ENCODE measurements around the gene DLST. TPM values are rescaled to one million over a fixed set of nuclear protein-coding genes. Genes with fewer than 3 reads are reported as not detected.

Gene DLST
- total and polyA plus RNA-seq, 5 donors from 2014 or later: 8.1 to 122 (median 11.6) TPM

- Mint-ChIP-seq H3K36me3 (no peaks in the 10 kb centered on the region), H3K27ac (no peak overlapping the region), H3K9me3 (peaks cover 0 to 2% (median 0%) of the 10 kb centered on the region in 7 donors), H3K4me1 (no peaks in the 10 kb centered on the region), H3K4me3 (no peak overlapping the region), H3K27me3 (no peaks in the 10 kb centered on the region)
- Histone ChIP-seq H3K27ac (ENCODE audit: insufficient read depth, low read length, poor library complexity, severe bottlenecking) (no peak overlapping the region), H3K9me3 (ENCODE audit: control insufficient read depth in 2 of 2, low read length in 2 of 2) (no peaks in the 10 kb centered on the region), H3K4me1 (ENCODE audit: control insufficient read depth, insufficient read depth, low read length, poor library complexity, severe bottlenecking) (no peaks in the 10 kb centered on the region), H3K27me3 (ENCODE audit: control insufficient read depth, insufficient read depth, low read length) (no peaks in the 10 kb centered on the region), H3K36me3 (ENCODE audit: control insufficient read depth, insufficient read depth, low read length) (no peaks in the 10 kb centered on the region), H3K4me3 (ENCODE audit: low read depth, low read length) (no peak overlapping the region)
- DNase-seq: no peak
- ATAC-seq (ENCODE audit: low read depth in 2 of 2): no peak
These were observed 34.1 kb downstream of the DLST start for GRCh38 chr14:74915826-74916225.

DNA sequence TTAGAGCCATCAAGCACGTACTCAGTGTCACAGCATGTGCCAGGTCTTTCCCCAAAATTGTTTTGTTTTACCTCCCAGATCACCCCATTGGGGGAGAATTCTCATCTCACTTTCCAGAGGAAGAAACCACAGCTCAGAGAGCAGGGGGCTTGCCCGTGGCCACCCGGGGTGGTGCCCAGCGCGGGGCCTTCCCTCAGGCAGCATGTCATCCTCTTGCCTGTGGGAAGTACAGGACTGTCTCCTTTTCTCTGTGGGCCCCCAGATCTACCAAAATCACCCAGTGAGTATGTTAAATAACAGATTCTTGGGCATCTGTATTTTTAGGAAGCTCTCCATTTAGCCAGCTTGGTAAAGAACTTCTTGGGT, 35.4 kb downstream of the DLST start:
- Histone ChIP-seq H3K27ac (ENCODE audit: insufficient read depth, low read length, poor library complexity, severe bottlenecking) (no peak overlapping the region), H3K4me3 (ENCODE audit: low read depth, low read length) (no peak overlapping the region), H3K36me3 (ENCODE audit: control insufficient read depth, insufficient read depth, low read length) (no peaks in the 10 kb centered on the region), H3K27me3 (ENCODE audit: control insufficient read depth, insufficient read depth, low read length) (no peaks in the 10 kb centered on the region), H3K9me3 (ENCODE audit: control insufficient read depth in 2 of 2, low read length in 2 of 2) (no peaks in the 10 kb centered on the region), H3K4me1 (ENCODE audit: control insufficient read depth, insufficient read depth, low read length, poor library complexity, severe bottlenecking) (no peaks in the 10 kb centered on the region)
- no peak overlapping the region for H3K4me3 Mint-ChIP-seq
- ATAC-seq (ENCODE audit: low read depth in 2 of 2) (no peak), DNase-seq (no peak)
- no peak overlapping the region for H3K27ac Mint-ChIP-seq
- no peaks in the 10 kb centered on the region for H3K36me3 Mint-ChIP-seq
- peaks cover under 1% of the 10 kb centered on the region for H3K27me3 Mint-ChIP-seq
- H3K9me3 Mint-ChIP-seq: peaks cover 0 to 2% (median 0%) of the 10 kb centered on the region in 7 donors
- peaks cover 0 to 2% (median under 1%) of the 10 kb centered on the region in 4 donors for H3K4me1 Mint-ChIP-seq

- H3K36me3 ChIP-seq (ENCODE audit: control insufficient read depth, insufficient read depth, low read length): no peaks in the 10 kb centered on the region
- Mint-ChIP-seq H3K36me3 (no peaks in the 10 kb centered on the region), H3K4me1 (peaks cover 0 to 6% (median 1%) of the 10 kb centered on the region in 4 donors), H3K9me3 (peaks cover 0 to 2% (median 0%) of the 10 kb centered on the region in 7 donors), H3K27me3 (peaks cover 4% of the 10 kb centered on the region), H3K27ac (no peak overlapping the region), H3K4me3 (no peak overlapping the region)
- ATAC-seq (ENCODE audit: low read depth in 2 of 2) (no peak), DNase-seq (no peak)
- no peaks in the 10 kb centered on the region for H3K9me3 ChIP-seq (ENCODE audit: control insufficient read depth in 2 of 2, low read length in 2 of 2)
- no peak overlapping the region for H3K4me3 ChIP-seq (ENCODE audit: low read depth, low read length)
- no peaks in the 10 kb centered on the region for H3K27me3 ChIP-seq (ENCODE audit: control insufficient read depth, insufficient read depth, low read length)
- H3K27ac ChIP-seq (ENCODE audit: insufficient read depth, low read length, poor library complexity, severe bottlenecking): no peak overlapping the region
- H3K4me1 ChIP-seq (ENCODE audit: control insufficient read depth, insufficient read depth, low read length, poor library complexity, severe bottlenecking): no peaks in the 10 kb centered on the region
These were observed 35.9 kb downstream of the DLST start for GRCh38 chr14:74917646-74918081.

DNA sequence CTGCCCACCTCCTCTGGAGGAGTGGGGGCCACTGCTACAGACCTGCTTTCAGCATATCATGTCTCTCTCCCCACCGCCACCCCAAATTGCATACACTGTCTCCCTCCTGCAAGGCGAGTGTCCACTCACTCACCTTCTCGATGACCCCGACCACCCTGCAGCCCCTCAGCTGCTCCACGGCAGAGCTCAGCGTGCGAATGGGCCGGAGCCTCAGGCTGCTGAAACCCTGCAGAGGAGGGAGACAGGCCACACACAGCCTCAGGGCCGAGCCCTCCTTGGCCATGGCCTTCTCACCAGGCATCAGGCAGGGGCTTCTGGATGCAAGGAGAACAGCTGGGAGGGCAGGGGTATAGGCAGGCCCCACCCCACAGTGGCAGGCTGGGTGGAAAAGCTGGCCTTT, 36.7 kb downstream of the DLST start:
- Mint-ChIP-seq H3K4me1 (peaks cover 0 to 8% (median 2%) of the 10 kb centered on the region in 4 donors), H3K4me3 (no peak overlapping the region), H3K36me3 (no peaks in the 10 kb centered on the region), H3K27ac (no peak overlapping the region), H3K9me3 (peaks cover 0 to 2% (median 0%) of the 10 kb centered on the region in 7 donors), H3K27me3 (peaks cover 4% of the 10 kb centered on the region)
- ATAC-seq (ENCODE audit: low read depth in 2 of 2) (no peak), DNase-seq (no peak)
- no peaks in the 10 kb centered on the region for H3K9me3 ChIP-seq (ENCODE audit: control insufficient read depth in 2 of 2, low read length in 2 of 2)
- no peak overlapping the region for H3K27ac ChIP-seq (ENCODE audit: insufficient read depth, low read length, poor library complexity, severe bottlenecking)
- no peak overlapping the region for H3K4me3 ChIP-seq (ENCODE audit: low read depth, low read length)
- peaks cover 5% of the 10 kb centered on the region for H3K4me1 ChIP-seq (ENCODE audit: control insufficient read depth, insufficient read depth, low read length, poor library complexity, severe bottlenecking)
- H3K27me3 ChIP-seq (ENCODE audit: control insufficient read depth, insufficient read depth, low read length): no peaks in the 10 kb centered on the region
- H3K36me3 ChIP-seq (ENCODE audit: control insufficient read depth, insufficient read depth, low read length): no peaks in the 10 kb centered on the region

GRCh38 chr14:74919421-74920165, 37.9 kb downstream of the DLST start:
- Histone ChIP-seq H3K4me1 (ENCODE audit: control insufficient read depth, insufficient read depth, low read length, poor library complexity, severe bottlenecking) (peaks cover 5% of the 10 kb centered on the region), H3K9me3 (ENCODE audit: control insufficient read depth in 2 of 2, low read length in 2 of 2) (no peaks in the 10 kb centered on the region), H3K36me3 (ENCODE audit: control insufficient read depth, insufficient read depth, low read length) (no peaks in the 10 kb centered on the region), H3K4me3 (ENCODE audit: low read depth, low read length) (no peak overlapping the region), H3K27me3 (ENCODE audit: control insufficient read depth, insufficient read depth, low read length) (no peaks in the 10 kb centered on the region), H3K27ac (ENCODE audit: insufficient read depth, low read length, poor library complexity, severe bottlenecking) (no peak overlapping the region)
- Mint-ChIP-seq H3K4me1 (peaks cover 0 to 10% (median 3%) of the 10 kb centered on the region in 4 donors), H3K9me3 (peaks cover 0 to 2% (median 0%) of the 10 kb centered on the region in 7 donors), H3K27ac (no peak overlapping the region), H3K4me3 (no peak overlapping the region), H3K27me3 (peaks cover 4% of the 10 kb centered on the region), H3K36me3 (no peaks in the 10 kb centered on the region)
- no peak for ATAC-seq (ENCODE audit: low read depth in 2 of 2)
- no peak for DNase-seq

DNA sequence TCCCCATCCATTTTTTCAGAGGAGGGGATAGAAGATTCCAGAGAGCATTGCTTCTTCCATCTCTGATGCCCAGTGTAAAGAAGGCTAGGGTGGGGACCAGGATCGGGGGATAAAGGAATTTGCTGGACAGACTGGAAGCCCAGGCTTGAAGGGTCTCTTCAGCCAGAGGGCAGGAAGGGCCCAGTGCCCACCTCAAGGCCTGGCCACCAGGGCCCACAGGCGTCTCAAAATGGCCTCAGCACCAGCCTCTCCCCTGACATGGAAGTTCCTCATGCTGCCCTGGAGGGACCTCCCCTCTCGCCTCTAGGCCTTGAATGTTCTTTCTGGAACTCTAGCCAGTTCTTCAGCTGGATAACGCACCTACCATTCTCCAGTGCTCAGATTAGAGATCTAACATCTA, 38.6 kb downstream of the DLST start:
- H3K27ac ChIP-seq (ENCODE audit: insufficient read depth, low read length, poor library complexity, severe bottlenecking): no peak overlapping the region
- peaks cover 3% of the 10 kb centered on the region for H3K27me3 ChIP-seq (ENCODE audit: control insufficient read depth, insufficient read depth, low read length)
- H3K4me3 Mint-ChIP-seq: no peak overlapping the region

DNA sequence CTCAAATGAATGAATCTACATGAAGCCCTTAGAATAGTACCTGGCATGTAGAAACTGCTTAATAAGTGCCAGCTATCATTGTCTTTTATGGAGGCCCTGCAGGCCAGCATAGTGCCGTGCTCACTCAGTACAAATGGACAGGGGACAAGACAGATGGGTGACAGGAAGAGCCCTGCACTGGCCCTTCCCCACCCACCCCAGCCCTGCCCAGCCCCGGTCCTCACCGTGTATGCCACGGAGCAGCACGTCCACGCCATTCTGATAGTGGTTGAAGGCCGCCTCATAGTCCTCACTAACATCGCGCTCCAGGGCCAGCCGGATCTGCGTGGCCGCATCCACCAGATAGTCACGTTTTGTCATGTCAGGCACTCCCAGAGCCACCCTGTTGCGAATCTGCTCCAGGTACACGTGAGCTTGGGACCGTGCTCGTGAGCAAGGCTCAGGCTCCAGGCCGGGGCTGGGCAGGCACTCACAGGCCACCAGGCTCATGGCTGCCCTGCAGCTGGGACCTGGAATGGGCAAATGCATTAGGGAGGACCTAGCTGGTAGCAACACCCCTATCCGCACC, 39.4 kb downstream of the DLST start:
- H3K36me3 Mint-ChIP-seq: no peaks in the 10 kb centered on the region
- H3K36me3 ChIP-seq (ENCODE audit: control insufficient read depth, insufficient read depth, low read length): no peaks in the 10 kb centered on the region
- H3K4me1 Mint-ChIP-seq: peaks cover 0 to 10% (median 3%) of the 10 kb centered on the region in 4 donors
- peaks cover 3% of the 10 kb centered on the region for H3K27me3 ChIP-seq (ENCODE audit: control insufficient read depth, insufficient read depth, low read length)
- H3K4me1 ChIP-seq (ENCODE audit: control insufficient read depth, insufficient read depth, low read length, poor library complexity, severe bottlenecking): peaks cover 5% of the 10 kb centered on the region
- H3K4me3 ChIP-seq (ENCODE audit: low read depth, low read length): no peak overlapping the region
- no peak overlapping the region for H3K4me3 Mint-ChIP-seq
- H3K9me3 ChIP-seq (ENCODE audit: control insufficient read depth in 2 of 2, low read length in 2 of 2): no peaks in the 10 kb centered on the region
- ATAC-seq (ENCODE audit: low read depth in 2 of 2) (no peak), DNase-seq (no peak)
- peaks cover 0 to 2% (median 0%) of the 10 kb centered on the region in 7 donors for H3K9me3 Mint-ChIP-seq
- peak overlapping the region in 1 of 3 donors; percentile 52 for H3K27ac Mint-ChIP-seq
- H3K27me3 Mint-ChIP-seq: peaks cover 4% of the 10 kb centered on the region
- H3K27ac ChIP-seq (ENCODE audit: insufficient read depth, low read length, poor library complexity, severe bottlenecking): no peak overlapping the region

More for the DNA sequence above, 38.6 kb downstream of the DLST start:
- Mint-ChIP-seq H3K9me3 (peaks cover 0 to 2% (median 0%) of the 10 kb centered on the region in 7 donors), H3K27ac (peak overlapping the region in 1 of 3 donors; percentile 52), H3K4me1 (peaks cover 0 to 10% (median 3%) of the 10 kb centered on the region in 4 donors), H3K27me3 (peaks cover 4% of the 10 kb centered on the region), H3K36me3 (no peaks in the 10 kb centered on the region)
- Histone ChIP-seq H3K4me3 (ENCODE audit: low read depth, low read length) (no peak overlapping the region), H3K4me1 (ENCODE audit: control insufficient read depth, insufficient read depth, low read length, poor library complexity, severe bottlenecking) (peaks cover 5% of the 10 kb centered on the region), H3K36me3 (ENCODE audit: control insufficient read depth, insufficient read depth, low read length) (no peaks in the 10 kb centered on the region), H3K9me3 (ENCODE audit: control insufficient read depth in 2 of 2, low read length in 2 of 2) (no peaks in the 10 kb centered on the region)
- DNase-seq (no peak), ATAC-seq (ENCODE audit: low read depth in 2 of 2) (no peak)

Data from CD4-positive, CD25-positive, alpha-beta regulatory T cell (primary cell).